ENCODE data around the gene SORT1.
"Not testable (repeated sequence)": the region's sequence is repeated elsewhere in the genome, so short reads cannot be mapped to it uniquely, and the experiment has no call there.

Gene SORT1

GRCh38 chr1:109379422-109379821 lies 18.3 kb downstream of the SORT1 start:
- no peak for DNase-seq

- no peak for DNase-seq
Measured at GRCh38 chr1:109377698-109378097, 20.0 kb downstream of the SORT1 start.

- not testable (repeated sequence) for DNase-seq
Measured at GRCh38 chr1:109373696-109374095, 24.0 kb downstream of the SORT1 start.

GRCh38 chr1:109373126-109373525 lies 24.6 kb downstream of the SORT1 start:
- DNase-seq: no peak

- DNase-seq: no peak
Measured at GRCh38 chr1:109372281-109372680, 25.4 kb downstream of the SORT1 start.

GRCh38 chr1:109371341-109371739 lies 26.4 kb downstream of the SORT1 start:
- no peak for DNase-seq

- no peak for DNase-seq
Measured at GRCh38 chr1:109370712-109371340, 26.9 kb downstream of the SORT1 start.

GRCh38 chr1:109369167-109369746 lies 28.5 kb downstream of the SORT1 start:
- DNase-seq: no peak

- no peak for DNase-seq
Measured at GRCh38 chr1:109368464-109368863, 29.3 kb downstream of the SORT1 start.

- no peak for DNase-seq
Measured at GRCh38 chr1:109367626-109368025, 30.1 kb downstream of the SORT1 start.

- DNase-seq: no peak
Measured at GRCh38 chr1:109365642-109366204, 32.0 kb downstream of the SORT1 start.

- DNase-seq: no peak
Measured at GRCh38 chr1:109361649-109362048, 36.1 kb downstream of the SORT1 start.

GRCh38 chr1:109361069-109361468 lies 36.6 kb downstream of the SORT1 start:
- DNase-seq: no peak

GRCh38 chr1:109357616-109358015 lies 40.1 kb downstream of the SORT1 start:
- DNase-seq: no peak

- peak; percentile 5 to 55 for DNase-seq
Measured at GRCh38 chr1:109356915-109357314, 40.8 kb downstream of the SORT1 start.

GRCh38 chr1:109356505-109356904 lies 41.2 kb downstream of the SORT1 start:
- DNase-seq: no peak

GRCh38 chr1:109354929-109355328 lies 42.8 kb downstream of the SORT1 start:
- no peak for DNase-seq

- no peak for DNase-seq
Measured at GRCh38 chr1:109351457-109351856, 46.3 kb downstream of the SORT1 start.

- DNase-seq: peak in 1 of 2 experiments; percentile 14
Measured at GRCh38 chr1:109350655-109351054, 47.1 kb downstream of the SORT1 start.

GRCh38 chr1:109350182-109350581 lies 47.5 kb downstream of the SORT1 start:
- DNase-seq: no peak

GRCh38 chr1:109347511-109347910 lies 50.2 kb downstream of the SORT1 start:
- DNase-seq: no peak

- DNase-seq: no peak
Measured at GRCh38 chr1:109341944-109342930, 55.5 kb downstream of the SORT1 start.

GRCh38 chr1:109338608-109339007 lies 59.1 kb downstream of the SORT1 start:
- no peak for DNase-seq

Data from NCI-H2081 (cell line).